HEK293T (cell line): ENCODE measurements around the gene LUC7L3.
"Not testable (repeated sequence)": the region's sequence is repeated elsewhere in the genome, so short reads cannot be mapped to it uniquely, and the experiment has no call there.

ENCODE experiments used
- CTCF ChIA-PET: fragments of 350-600 bp; formaldehyde crosslinking; extraction: SDS; loops from one replicate; lab custom pipeline; 2021; ENCODE audit warnings: antibody characterized with exemption, inconsistent platforms; lab: Yijun Ruan, JAX
- POLR2A ChIA-PET: fragments of 350-600 bp; formaldehyde crosslinking; extraction: SDS; loops from one replicate; lab custom pipeline; 2020; ENCODE audit warnings: antibody characterized with exemption, inconsistent platforms; lab: Yijun Ruan, JAX
- DNase-seq: peaks from one replicate; pipeline ENCODE4 v3.0.0; 2012; ENCODE audit warnings: mixed read lengths; ENCODE audit errors: extremely low spot score
- ARNT ChIP-seq: fragments of 450-650 bp; IDR thresholded peaks from 2 replicates; pipeline ENCODE4 v1.6.1; 2017; ENCODE audit warnings: mild to moderate bottlenecking
- BHLHE40 ChIP-seq: fragments of 450-650 bp; IDR thresholded peaks from 2 replicates; pipeline ENCODE4 v1.6.1; 2016; ENCODE audit warnings: mild to moderate bottlenecking, moderate library complexity, borderline replicate concordance
- CTBP1 ChIP-seq: fragments of 450-650 bp; IDR thresholded peaks from 2 replicates; pipeline ENCODE4 v1.6.1; 2016; ENCODE audit warnings: borderline replicate concordance
- ELF4 ChIP-seq: fragments of 450-650 bp; IDR thresholded peaks from 2 replicates; pipeline ENCODE4 v1.6.1; 2017; ENCODE audit warnings: antibody characterized with exemption
- FOXA1 ChIP-seq: fragments of 450-650 bp; IDR thresholded peaks from 2 replicates; pipeline ENCODE4 v1.6.1; 2016; ENCODE audit warnings: mild to moderate bottlenecking
- FOXK2 ChIP-seq: fragments of 450-650 bp; IDR thresholded peaks from 2 replicates; pipeline ENCODE4 v1.6.1; 2016; ENCODE audit warnings: mild to moderate bottlenecking
- FOXM1 ChIP-seq: fragments of 450-650 bp; IDR thresholded peaks from 2 replicates; pipeline ENCODE4 v1.6.1; 2017; ENCODE audit warnings: mild to moderate bottlenecking, borderline replicate concordance
- HDGF ChIP-seq: fragments of 450-650 bp; IDR thresholded peaks from 2 replicates; pipeline ENCODE4 v1.6.1; 2017; ENCODE audit warnings: antibody characterized with exemption, borderline replicate concordance
- L3MBTL2 ChIP-seq: fragments of 450-650 bp; conservative IDR thresholded peaks from 2 replicates; pipeline ENCODE4 v1.6.1; 2016; ENCODE audit warnings: mild to moderate bottlenecking
- LEF1 ChIP-seq: fragments of 450-650 bp; IDR thresholded peaks from 2 replicates; pipeline ENCODE4 v1.6.1; 2017; ENCODE audit warnings: mild to moderate bottlenecking, borderline replicate concordance
- NFRKB ChIP-seq: fragments of 450-650 bp; IDR thresholded peaks from 2 replicates; pipeline ENCODE4 v1.6.1; 2016; ENCODE audit warnings: mild to moderate bottlenecking, moderate library complexity
- SP1 ChIP-seq: fragments of 450-650 bp; IDR thresholded peaks from 2 replicates; pipeline ENCODE4 v1.6.1; 2017
- SUZ12 ChIP-seq: fragments of 450-650 bp; IDR thresholded peaks from 2 replicates; pipeline ENCODE4 v1.6.1; 2016; ENCODE audit warnings: mild to moderate bottlenecking
- TARDBP ChIP-seq: fragments of 450-650 bp; IDR thresholded peaks from 2 replicates; pipeline ENCODE4 v1.6.1; 2016
- ZNF384 ChIP-seq: fragments of 450-650 bp; IDR thresholded peaks from 2 replicates; pipeline ENCODE4 v1.6.1; 2016
- TF ChIP-seq, protein P1 (sequence below): fragments of 450-650 bp; IDR thresholded peaks from 2 replicates; pipeline ENCODE4 v1.6.1; 2016

Gene LUC7L3

DNA sequence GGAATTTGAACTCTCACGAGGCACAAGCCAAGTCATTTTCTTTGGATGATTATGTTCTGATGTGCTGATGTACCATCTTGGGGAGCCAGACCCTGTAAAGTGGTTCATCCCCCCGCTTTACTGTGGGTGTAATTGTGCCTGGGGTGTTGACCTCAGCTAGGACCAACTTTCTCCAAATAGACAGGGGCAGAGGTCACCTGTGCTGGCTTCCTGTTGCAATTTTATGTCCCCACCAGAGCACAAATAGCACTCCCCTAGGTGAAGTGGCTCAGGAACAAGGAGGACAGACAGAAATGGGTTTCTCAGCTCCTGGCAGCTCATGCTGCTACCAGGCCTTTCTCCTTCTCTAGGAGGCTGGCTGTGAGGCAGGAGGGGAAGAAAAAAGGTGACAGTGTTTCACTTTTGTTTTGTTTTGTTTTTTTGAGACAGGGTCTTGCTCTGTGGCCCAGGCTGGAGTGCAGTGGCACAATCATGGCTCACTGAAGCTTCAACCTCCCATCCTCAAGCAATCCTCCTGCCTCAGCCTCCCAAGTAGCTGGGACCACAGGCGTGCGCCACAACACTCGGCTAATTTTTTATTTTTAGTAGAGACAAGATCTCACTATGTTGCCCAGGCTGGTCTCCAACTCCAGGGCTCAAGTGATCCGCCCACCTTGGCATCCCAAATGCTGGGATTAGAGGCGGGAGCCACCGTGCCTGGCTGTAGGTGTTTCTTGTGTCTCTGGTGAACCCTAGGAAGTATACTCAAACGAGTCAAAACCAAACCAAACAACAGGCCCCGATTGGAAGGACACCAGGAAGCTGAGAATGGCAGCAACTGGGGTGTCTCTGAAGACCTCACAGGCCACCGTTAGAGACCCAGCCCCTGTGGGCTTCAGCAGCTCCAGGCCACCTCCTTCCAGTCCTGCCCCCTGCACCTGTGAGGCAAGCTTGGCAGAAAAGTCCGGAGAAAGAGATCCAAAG lies 83.5 kb downstream of the LUC7L3 start:
- no peak for TF ChIP-seq SUZ12
- TF ChIP-seq NFRKB, result no peak
- ChIA-PET POLR2A (interaction anchor here (0.5 kb wide), 1 partner anchor 7 kb away, joined by 3 read pairs; no protein-coding TSS in a partner anchor), CTCF (interaction anchor here (0.6 to 1.9 kb wide), 3 partner anchors 14 to 41 kb away, joined by 3 to 6 read pairs (median 5); no protein-coding TSS in a partner anchor)
- no peak for DNase-seq

DNA sequence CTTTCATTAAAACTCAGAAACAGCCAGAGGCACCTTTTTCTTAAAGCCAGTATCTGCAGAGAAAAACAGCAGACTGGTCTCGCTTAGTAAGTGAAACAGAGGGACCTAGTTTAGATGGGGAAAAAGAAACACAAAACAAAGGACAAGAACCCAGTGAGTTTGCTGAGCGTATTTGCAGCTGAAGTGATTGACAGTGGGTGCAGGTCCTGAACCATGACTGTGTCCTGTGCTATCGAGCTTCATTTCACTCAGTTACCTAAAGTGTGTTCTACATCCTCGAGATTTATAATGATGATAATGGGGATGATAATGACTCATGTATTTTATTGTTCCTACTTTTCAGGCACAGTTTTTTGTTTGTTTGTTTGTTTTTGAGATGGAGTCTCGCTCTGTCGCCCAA lies 84.3 kb downstream of the LUC7L3 start:
- ChIA-PET CTCF (interaction anchor here (1.0 to 1.9 kb wide), 2 partner anchors 13 to 20 kb away, joined by 5 to 6 read pairs; no protein-coding TSS in a partner anchor), POLR2A (interaction anchor here (0.5 kb wide), 1 partner anchor 8 kb away, joined by 3 read pairs; no protein-coding TSS in a partner anchor)
- DNase-seq, result no peak
- TF ChIP-seq, protein P1, sequence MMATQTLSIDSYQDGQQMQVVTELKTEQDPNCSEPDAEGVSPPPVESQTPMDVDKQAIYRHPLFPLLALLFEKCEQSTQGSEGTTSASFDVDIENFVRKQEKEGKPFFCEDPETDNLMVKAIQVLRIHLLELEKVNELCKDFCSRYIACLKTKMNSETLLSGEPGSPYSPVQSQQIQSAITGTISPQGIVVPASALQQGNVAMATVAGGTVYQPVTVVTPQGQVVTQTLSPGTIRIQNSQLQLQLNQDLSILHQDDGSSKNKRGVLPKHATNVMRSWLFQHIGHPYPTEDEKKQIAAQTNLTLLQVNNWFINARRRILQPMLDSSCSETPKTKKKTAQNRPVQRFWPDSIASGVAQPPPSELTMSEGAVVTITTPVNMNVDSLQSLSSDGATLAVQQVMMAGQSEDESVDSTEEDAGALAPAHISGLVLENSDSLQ, result peak; percentile 85
- TF ChIP-seq SUZ12, result no peak

DNA sequence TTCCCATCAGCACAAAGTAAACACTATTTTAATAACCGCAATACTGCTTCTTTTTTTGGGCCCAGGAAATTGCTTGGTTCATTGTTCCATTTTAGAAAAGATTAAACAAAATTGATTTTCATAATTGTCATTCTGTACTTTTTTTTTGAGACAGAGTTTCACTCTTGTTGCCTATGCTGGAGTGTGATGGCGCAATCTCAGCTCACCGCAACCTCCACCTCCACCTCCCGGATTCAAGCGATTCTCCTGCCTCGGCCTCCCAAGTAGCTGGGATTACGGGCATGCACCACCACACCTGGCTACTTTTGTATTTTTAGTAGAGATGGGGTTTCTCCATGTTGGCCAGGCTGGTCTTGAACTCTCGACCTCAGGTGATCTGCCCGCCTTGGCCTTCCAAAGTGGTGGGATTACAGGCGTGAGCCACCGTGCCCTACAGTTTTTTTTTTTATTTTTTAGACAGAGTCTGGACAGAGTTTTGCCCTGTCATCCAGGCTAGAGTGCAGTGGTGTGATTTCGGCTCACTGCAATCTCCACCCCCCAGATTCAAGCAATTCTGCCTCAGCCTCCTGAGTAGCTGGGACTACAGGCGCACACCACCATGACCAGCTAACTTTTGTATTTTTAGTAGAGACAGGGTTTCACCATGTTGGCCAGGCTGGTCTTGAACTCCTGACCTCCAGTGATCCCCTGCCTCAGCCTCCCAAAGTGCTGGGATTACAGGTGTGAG lies 85.5 kb downstream of the LUC7L3 start:
- CTCF ChIA-PET, POLR2A ChIA-PET, DNase-seq: not testable (repeated sequence)

DNA sequence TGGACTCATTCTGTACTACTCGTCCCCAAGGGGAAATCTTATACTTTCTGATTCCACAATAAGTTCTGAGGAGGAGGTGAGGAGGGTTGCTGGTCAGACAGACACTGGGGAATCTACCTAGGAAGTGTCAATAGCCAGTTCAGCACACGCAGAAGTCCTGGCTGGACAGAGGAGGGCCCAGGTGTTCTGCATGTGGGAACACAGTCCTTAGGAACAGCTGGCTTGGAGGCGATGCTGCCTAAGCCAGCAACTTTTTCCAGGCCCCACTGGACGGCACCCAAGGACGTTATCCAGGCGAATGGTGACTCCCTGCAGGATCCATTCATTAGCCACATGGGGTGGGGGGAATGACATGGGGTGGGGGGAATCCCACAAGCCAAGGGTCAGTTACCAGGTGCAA lies 86.1 kb downstream of the LUC7L3 start:
- CTCF ChIA-PET, result interaction anchor here (1.1 to 1.3 kb wide), 2 partner anchors 11 to 21 kb away, joined by 4 to 7 read pairs; no protein-coding TSS in a partner anchor
- TF ChIP-seq FOXA1, result no peak
- TF ChIP-seq TARDBP, result no peak
- TF ChIP-seq L3MBTL2, result no peak
- TF ChIP-seq SP1, result no peak
- TF ChIP-seq NFRKB, result no peak
- TF ChIP-seq FOXM1, result no peak
- no peak for TF ChIP-seq HDGF
- TF ChIP-seq ARNT, result no peak
- TF ChIP-seq BHLHE40, result no peak
- no peak for TF ChIP-seq SUZ12
- TF ChIP-seq, protein P1, result no peak
- no peak for TF ChIP-seq LEF1
- no peak for TF ChIP-seq ELF4
- no peak for TF ChIP-seq FOXK2
- TF ChIP-seq CTBP1, result no peak
- TF ChIP-seq ZNF384, result no peak
- POLR2A ChIA-PET, result interaction anchor here (1.4 kb wide), 1 partner anchor 9 kb away, joined by 3 read pairs; no protein-coding TSS in a partner anchor
- no peak for DNase-seq
